IMR-90 (cell line): ENCODE data around the gene DIP2C. TPM values are rescaled to one million over a fixed set of nuclear protein-coding genes. Genes with fewer than 3 reads are reported as not detected.

ENCODE experiments used
- ATAC-seq: fragments of 200-7000 bp; cut with Tn5 transposase; 2 replicates; pipeline ENCODE4 v1.9.1; 2020; ENCODE audit warnings: low read depth, mild to moderate bottlenecking, moderate library complexity
- BruUV-seq: library from RNA; stranded (reverse); fragments of 400-500 nt; replicated peaks from 2 replicates; lab custom pipeline; 2021; lab: Mats Ljungman, UMichigan
- CTCF ChIA-PET: fragments of 300-600 bp; formaldehyde crosslinking; extraction: SDS; loops from one replicate; lab custom pipeline; 2021; ENCODE audit warnings: antibody characterized with exemption; lab: Yijun Ruan, JAX
- POLR2A ChIA-PET: fragments of 300-600 bp; sonication (Branson Sonifier 250); formaldehyde crosslinking; loops from one replicate; lab custom pipeline; 2022; ENCODE audit warnings: antibody characterized with exemption; ENCODE audit not compliant: unreplicated experiment; lab: Charles Lee
- DNase-seq: peaks from one replicate; pipeline ENCODE4 v3.0.0; 2013
- H2AFZ ChIP-seq: replicated peaks from 2 replicates; pipeline ENCODE3; 2013; ENCODE audit warnings: low read length, mild to moderate bottlenecking; ENCODE audit not compliant: poor library complexity
- H2AK5ac ChIP-seq: 2 replicates; pipeline ENCODE4 v1.6.1; 2013; ENCODE audit warnings: low read depth, low read length, inconsistent platforms
- H2AK9ac ChIP-seq: replicated peaks from 2 replicates; pipeline ENCODE3; 2013; ENCODE audit warnings: mild to moderate bottlenecking, low read depth, low read length, moderate library complexity; ENCODE audit not compliant: poor library complexity
- H2BK120ac ChIP-seq: 2 replicates; pipeline ENCODE4 v1.6.1; 2013; ENCODE audit warnings: low read depth, low read length, inconsistent platforms
- H2BK15ac ChIP-seq: 3 replicates; pipeline ENCODE4 v1.6.1; 2013; ENCODE audit warnings: low read depth, low read length, inconsistent platforms
- H2BK20ac ChIP-seq: 2 replicates; pipeline ENCODE4 v1.6.1; 2013; ENCODE audit warnings: low read depth, mild to moderate bottlenecking, inconsistent platforms, low read length, moderate library complexity
- H2BK5ac ChIP-seq: 2 replicates; pipeline ENCODE4 v1.6.1; 2013; ENCODE audit warnings: mild to moderate bottlenecking, low read depth, low read length, inconsistent platforms; ENCODE audit not compliant: poor library complexity, severe bottlenecking
- H3K14ac ChIP-seq: replicated peaks from 2 replicates; pipeline ENCODE4 v1.6.1; 2013; ENCODE audit warnings: low read depth, low read length, inconsistent platforms
- H3K18ac ChIP-seq: 2 replicates; pipeline ENCODE4 v1.6.1; 2013; ENCODE audit warnings: low read depth, low read length, control low read depth
- H3K23ac ChIP-seq: 2 replicates; pipeline ENCODE4 v1.6.1; 2013; ENCODE audit warnings: low read depth, low read length, inconsistent platforms
- H3K27ac ChIP-seq: 2 replicates; pipeline ENCODE4 v1.5.1; 2013; ENCODE audit warnings: mild to moderate bottlenecking, control low read depth, low read length; ENCODE audit not compliant: insufficient read depth
- H3K27me3 ChIP-seq: 2 replicates; pipeline ENCODE4 v1.6.1; 2013; ENCODE audit warnings: low read length; ENCODE audit not compliant: control insufficient read depth, insufficient read depth
- H3K36me3 ChIP-seq: 2 replicates; pipeline ENCODE4 v1.6.1; 2013; ENCODE audit warnings: low read length, mixed read lengths; ENCODE audit not compliant: control insufficient read depth, insufficient read depth
- H3K4ac ChIP-seq: 2 replicates; pipeline ENCODE4 v1.6.1; 2013; ENCODE audit warnings: low read depth, low read length, inconsistent platforms
- H3K4me1 ChIP-seq: 2 replicates; pipeline ENCODE4 v1.6.1; 2013; ENCODE audit warnings: low read length, mixed read lengths; ENCODE audit not compliant: control insufficient read depth, insufficient read depth
- H3K4me2 ChIP-seq: 2 replicates; pipeline ENCODE4 v1.6.1; 2013; ENCODE audit warnings: low read depth, mild to moderate bottlenecking, control low read depth, low read length, moderate library complexity
- H3K4me3 ChIP-seq: 2 replicates; pipeline ENCODE4 v1.5.1; 2013; ENCODE audit warnings: low read depth, mild to moderate bottlenecking, control low read depth, low read length, moderate library complexity; ENCODE audit not compliant: insufficient read depth
- H3K56ac ChIP-seq: 2 replicates; pipeline ENCODE4 v1.6.1; 2013; ENCODE audit warnings: low read length, inconsistent platforms; ENCODE audit not compliant: insufficient read depth; ENCODE audit errors: extremely low read depth
- H3K79me1 ChIP-seq, 2 experiments: 2 replicates each; pipeline ENCODE4 v1.6.1; 2013; ENCODE audit warnings: low read length in 2 of 2, inconsistent platforms in 1 of 2, low read depth in 1 of 2
- H3K9ac ChIP-seq: 2 replicates; pipeline ENCODE4 v1.6.1; 2013; ENCODE audit warnings: low read depth, low read length, control low read depth
- H3K9me1 ChIP-seq: 2 replicates; pipeline ENCODE4 v1.6.1; 2013; ENCODE audit warnings: low read length, inconsistent platforms; ENCODE audit not compliant: insufficient read depth
- H3K9me3 ChIP-seq: 2 replicates; pipeline ENCODE4 v1.6.1; 2013; ENCODE audit warnings: low read length; ENCODE audit not compliant: control insufficient read depth, insufficient read depth
- H4K20me1 ChIP-seq: 2 replicates; pipeline ENCODE4 v1.6.1; 2013; ENCODE audit warnings: low read length, inconsistent platforms; ENCODE audit not compliant: insufficient read depth
- H4K5ac ChIP-seq: 2 replicates; pipeline ENCODE4 v1.6.1; 2013; ENCODE audit warnings: mild to moderate bottlenecking, low read depth, low read length, control low read depth
- H4K8ac ChIP-seq, 2 experiments: 2 replicates each; pipeline ENCODE4 v1.6.1; 2013; ENCODE audit warnings: low read depth in 2 of 2, low read length in 2 of 2, control low read depth in 1 of 2, inconsistent platforms in 1 of 2
- H4K91ac ChIP-seq: 2 replicates; pipeline ENCODE4 v1.6.1; 2013; ENCODE audit warnings: low read depth, low read length, inconsistent platforms; ENCODE audit not compliant: insufficient read depth
- BHLHE40 ChIP-seq: fragments of 150-350 bp; IDR thresholded peaks from 2 replicates; pipeline ENCODE4 v1.6.1; 2016; ENCODE audit warnings: mild to moderate bottlenecking, low read depth, low read length
- CHD1 ChIP-seq: IDR thresholded peaks from 2 replicates; pipeline ENCODE4 v1.6.1; 2012; ENCODE audit warnings: low read depth, low read length, improper control_type of control experiment
- FOS ChIP-seq: fragments of 150-350 bp; IDR thresholded peaks from 2 replicates; pipeline ENCODE4 v1.6.1; 2016; ENCODE audit warnings: low read depth, low read length
- RAD21 ChIP-seq: IDR thresholded peaks from 2 replicates; pipeline ENCODE4 v1.6.1; 2012; ENCODE audit warnings: low read length, improper control_type of control experiment
- WGBS, 2 experiments: methylation state at CpG; one replicate each; pipeline versions ENCODE4 v1.1.5 to v1.1.7; 2013; ENCODE audit warnings: missing lambda C conversion rate in 2 of 2; ENCODE audit not compliant: insufficient read length in 1 of 2; ENCODE audit errors: extremely low coverage in 2 of 2; 5-methylcytosine and 5-hydroxymethylcytosine counted together
- dilution Hi-C: fragments of 300-500 bp; cut with HindIII; formaldehyde crosslinking; loops from one replicate; pipeline ENCODE4 v1.14.3; 2018; ENCODE audit warnings: low sequenced_read_pairs; ENCODE audit not compliant: unreplicated experiment
- in situ Hi-C: fragments of 300-500 bp; cut with MboI; formaldehyde crosslinking; loops from 3 replicates; pipeline ENCODE4 v1.14.3; 2019; ENCODE audit warnings: low sequenced_read_pairs, inconsistent platforms, mixed read lengths
- intact Hi-C: fragments of 100-400 bp; cut with micrococcal nuclease; formaldehyde crosslinking; loops from 2 replicates; pipeline ENCODE4 v1.10.0; 2022
- polyA plus RNA-seq, 3 experiments: library from polyadenylated mRNA; depleted of rRNA; stranded (reverse); fragments of >200 nt; gene quantifications; 2 replicates each; pipeline ENCODE4 v1.2.3, GENCODE V29; 2012; ENCODE audit warnings: low replicate concordance in 1 of 3
- total RNA-seq: library from RNA; depleted of rRNA; stranded (reverse); fragments of >200 nt; gene quantifications from 2 replicates; pipeline ENCODE4 v1.2.3, GENCODE V29; 2012

The DIP2C gene
- total and polyA plus RNA-seq, 2 of the 4 experiments (the other 2 are of a cell fraction) = 8.6 to 17.3 TPM

DNA sequence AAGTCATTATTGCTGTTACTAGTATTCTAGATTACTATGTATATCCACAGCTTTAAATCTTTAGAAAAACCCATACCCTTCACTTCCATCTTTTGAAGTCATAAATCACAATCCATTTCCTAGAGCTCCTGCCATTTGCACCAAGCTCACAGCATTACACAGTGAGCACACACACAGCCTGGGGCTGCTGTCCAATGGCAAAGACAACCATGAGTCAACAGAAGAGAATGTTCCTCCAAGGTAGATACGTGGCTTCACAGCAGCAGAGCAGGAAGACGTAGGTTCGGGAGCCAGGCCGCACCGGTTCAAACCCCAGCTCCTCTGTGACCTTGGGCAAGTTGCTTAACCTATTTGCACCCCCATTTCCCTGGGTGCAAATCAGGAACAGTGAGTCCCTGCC, 234.6 kb downstream of the DIP2C start:
- dilution Hi-C loops = no loop called here
- H3K14ac ChIP-seq = peak overlapping the region; percentile 52; the same call in 1 of the 2 replicates
- TF ChIP-seq RAD21 (0 out of 2 replicates have a peak, but pooled peaks have one; percentile 5), CHD1 (no peak), FOS (peak; percentile 18; the same call in 1 of the 2 replicates), BHLHE40 (no peak)
- CTCF ChIA-PET = no interaction called here
- no peaks in the 10 kb centered on the region for H3K27me3 ChIP-seq
- H2AK5ac ChIP-seq = no peak overlapping the region; the same call in 1 of the 2 replicates
- no peak overlapping the region for H3K18ac ChIP-seq
- H3K56ac ChIP-seq = no peak overlapping the region
- H3K4me2 ChIP-seq = no peak overlapping the region
- H4K8ac ChIP-seq = peak overlapping the region in 1 of 2 experiments; percentile 59; a peak in 2 of 4 replicates
- 0 out of 2 replicates have a peak overlapping the region, but pooled peaks have one; percentile 17 for H3K27ac ChIP-seq
- no peaks in the 10 kb centered on the region for H3K36me3 ChIP-seq
- no peak overlapping the region for H2BK120ac ChIP-seq
- H2AK9ac ChIP-seq = peak overlapping the region; percentile 18
- H2BK5ac ChIP-seq = peak overlapping the region; percentile 19
- H3K9me3 ChIP-seq = no peaks in the 10 kb centered on the region
- BruUV-seq = no TSS peak
- H3K9ac ChIP-seq = no peak overlapping the region; the same call in 1 of the 2 replicates
- peaks cover 9% of the 10 kb centered on the region for H3K4me1 ChIP-seq
- peaks cover 46 to 84% of the 10 kb centered on the region in 2 experiments for H3K79me1 ChIP-seq
- POLR2A ChIA-PET = no interaction called here
- ATAC-seq (peak; percentile 90), DNase-seq (peak; percentile 92)
- no peak overlapping the region for H2BK20ac ChIP-seq
- peak overlapping the region; percentile 45 for H2AFZ ChIP-seq
- H4K5ac ChIP-seq = no peak overlapping the region
- H2BK15ac ChIP-seq = no peak overlapping the region
- intact Hi-C loops = no loop called here
- peak overlapping the region; percentile 80; the same call in 1 of the 2 replicates for H3K23ac ChIP-seq
- in situ Hi-C loops = no loop called here
- peaks cover 56% of the 10 kb centered on the region for H4K20me1 ChIP-seq
- H3K4me3 ChIP-seq = no peak overlapping the region
- H3K4ac ChIP-seq = peak overlapping the region; percentile 61
- H3K9me1 ChIP-seq = peaks cover 38% of the 10 kb centered on the region
- H4K91ac ChIP-seq = no peak overlapping the region
- WGBS, 2 experiments = no CpG with 5 or more reads among the region's 5 CpGs
